ENCODE measurements around the gene ARID3A. TPM values are rescaled to one million over a fixed set of nuclear protein-coding genes. Genes with fewer than 3 reads are reported as not detected.
"Not testable (repeated sequence)": the region's sequence is repeated elsewhere in the genome, so short reads cannot be mapped to it uniquely, and the experiment has no call there.

ARID3A gene
- total RNA-seq, 1 experiment from 2014 or later: 116 TPM

- no peak overlapping the region for H3K4me3 Mint-ChIP-seq
- ATAC-seq: no peak
Observed at GRCh38 chr19:956766-957440, 31.1 kb downstream of the ARID3A start.

GRCh38 chr19:957578-957977 lies 31.7 kb downstream of the ARID3A start:
- POLR2A ChIA-PET, ATAC-seq: not testable (repeated sequence)

More at GRCh38 chr19:956766-957440, 31.1 kb downstream of the ARID3A start:
- no peaks in the 10 kb centered on the region for H3K9me3 Mint-ChIP-seq
- peaks cover 35% of the 10 kb centered on the region for H3K4me1 Mint-ChIP-seq
- DNase-seq (ENCODE audit: low spot score): peak; percentile 45
- POLR2A ChIA-PET: no interaction called here
- H3K36me3 Mint-ChIP-seq: peaks cover 2% of the 10 kb centered on the region; the same call in 1 of the 2 replicates
- CTCF ChIA-PET: interaction anchor here (0.6 to 2.0 kb wide), 9 partner anchors 10 to 314 kb away, joined by 3 to 11 read pairs (median 3); no protein-coding TSS in a partner anchor
- peak overlapping the region; percentile 90 for H3K27ac Mint-ChIP-seq
- no peaks in the 10 kb centered on the region for H3K27me3 Mint-ChIP-seq (ENCODE audit: low read depth)
- peak; percentile 67; the same call in 1 of the 2 replicates for TF ChIP-seq GTF2I (CRISPR knock-in tag; conservative IDR thresholded peaks at IDR 0.05)
- TF ChIP-seq SOX15 (CRISPR knock-in tag; IDR thresholded peaks at IDR 0.05): no peak
- TF ChIP-seq NFE2L1 (CRISPR knock-in tag; IDR thresholded peaks at IDR 0.05): no peak
- TF ChIP-seq ZNF121 (CRISPR knock-in tag; IDR thresholded peaks at IDR 0.05): peak; percentile 31; the same call in 1 of the 2 replicates

DNA sequence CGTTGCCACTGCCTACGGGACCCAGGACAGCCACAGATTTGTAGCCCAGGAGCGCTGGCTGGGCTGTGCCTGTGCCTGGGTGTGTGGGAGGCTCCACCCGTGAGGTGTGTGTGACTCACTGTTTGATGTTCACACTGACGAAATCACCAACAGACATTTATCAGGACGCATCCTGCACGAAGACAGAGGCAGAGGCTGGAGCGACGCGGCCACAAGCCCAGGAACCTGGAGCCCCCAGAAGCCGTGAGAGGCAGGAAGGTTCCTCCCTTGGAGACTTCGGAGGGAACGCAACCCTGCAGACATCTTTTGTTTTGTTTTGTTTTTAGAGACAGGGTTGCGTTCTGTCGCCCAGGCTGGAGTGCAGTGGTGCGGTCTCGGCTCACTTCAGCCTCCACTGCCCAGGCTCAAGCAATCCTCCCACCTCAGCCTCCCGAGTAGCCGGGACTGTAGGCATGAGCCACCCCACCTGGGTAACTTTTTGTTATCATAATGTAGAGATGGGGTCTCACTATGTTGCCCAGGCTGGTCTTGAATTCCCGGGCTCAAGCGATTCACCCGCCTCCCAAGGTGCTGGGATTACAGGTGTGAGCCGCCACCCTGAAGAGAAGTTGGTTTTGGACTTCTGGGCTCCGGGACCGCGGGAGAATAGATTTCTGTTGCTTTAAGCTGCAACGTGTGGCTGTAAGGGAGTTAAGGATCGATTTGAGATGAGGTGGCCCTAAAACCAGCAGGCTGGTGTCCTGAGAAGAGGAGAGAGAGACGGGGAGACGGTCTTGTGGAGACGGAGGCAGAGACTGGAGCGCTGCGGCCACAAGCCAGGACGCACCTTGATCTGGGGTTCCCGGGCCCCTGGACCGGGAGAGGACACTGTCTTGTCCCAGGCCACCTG lies 33.4 kb downstream of the ARID3A start:
- Mint-ChIP-seq H3K4me3 (no peak overlapping the region), H3K36me3 (peaks cover 12% of the 10 kb centered on the region), H3K9me3 (no peaks in the 10 kb centered on the region), H3K27ac (peak overlapping the region; percentile 95), H3K4me1 (peaks cover 31% of the 10 kb centered on the region), H3K27me3 (ENCODE audit: low read depth) (no peaks in the 10 kb centered on the region)
- ChIA-PET POLR2A (no interaction called here), CTCF (interaction anchor here (0.6 to 1.4 kb wide), 17 partner anchors 10 to 121 kb away, joined by 3 to 13 read pairs (median 3); partner anchors contain the start of genes ABCA7, ARHGAP45 and WDR18)
- DNase-seq (ENCODE audit: low spot score) (no peak), ATAC-seq (no peak)
- TF ChIP-seq ZNF425 (CRISPR knock-in tag; conservative IDR thresholded peaks at IDR 0.05) (no peak), GABPB1 (CRISPR knock-in tag; IDR thresholded peaks at IDR 0.05) (peak; percentile 54; the same call in 1 of the 2 replicates), ZNF121 (CRISPR knock-in tag; IDR thresholded peaks at IDR 0.05) (peak; percentile 82)

More at GRCh38 chr19:957578-957977, 31.7 kb downstream of the ARID3A start:
- H3K36me3 Mint-ChIP-seq; H3K9me3 Mint-ChIP-seq; DNase-seq (ENCODE audit: low spot score); H3K4me3 Mint-ChIP-seq; H3K27me3 Mint-ChIP-seq (ENCODE audit: low read depth): not testable (repeated sequence)
- peak overlapping the region; percentile 76 for H3K27ac Mint-ChIP-seq
- CTCF ChIA-PET: interaction anchor here (1.2 to 2.0 kb wide), 3 partner anchors 13 to 287 kb away, joined by 3 to 11 read pairs (median 6); no protein-coding TSS in a partner anchor
- peaks cover 35% of the 10 kb centered on the region for H3K4me1 Mint-ChIP-seq
- peak; percentile 87 for TF ChIP-seq ZNF121 (CRISPR knock-in tag; IDR thresholded peaks at IDR 0.05)

DNA sequence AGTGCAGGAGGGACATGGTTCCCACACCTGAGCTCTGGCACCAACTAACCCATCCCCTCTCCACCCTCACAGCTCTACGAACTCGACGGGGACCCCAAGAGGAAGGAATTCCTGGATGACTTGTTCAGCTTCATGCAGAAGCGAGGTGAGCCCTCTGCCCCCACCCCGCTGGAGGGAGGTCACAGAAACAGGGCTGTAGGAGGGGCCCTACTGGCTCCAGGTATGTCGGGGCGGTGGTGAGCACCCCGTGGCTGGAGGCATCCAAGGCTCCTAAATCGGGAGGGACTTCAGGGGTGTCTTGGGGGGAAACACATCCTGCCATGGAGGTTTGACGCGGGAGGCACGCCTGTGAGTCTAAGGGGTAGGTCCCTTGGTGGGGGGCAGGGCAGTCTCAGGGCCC lies 34.2 kb downstream of the ARID3A start:
- POLR2A ChIA-PET: no interaction called here
- peak; percentile 96; the same call in 1 of the 2 replicates for TF ChIP-seq TEAD1 (CRISPR knock-in tag; IDR thresholded peaks at IDR 0.05)
- TF ChIP-seq HMGXB4 (CRISPR knock-in tag; IDR thresholded peaks at IDR 0.05): no peak
- TF ChIP-seq SMAD4 (CRISPR knock-in tag; IDR thresholded peaks at IDR 0.05): no peak
- TF ChIP-seq, protein P1, sequence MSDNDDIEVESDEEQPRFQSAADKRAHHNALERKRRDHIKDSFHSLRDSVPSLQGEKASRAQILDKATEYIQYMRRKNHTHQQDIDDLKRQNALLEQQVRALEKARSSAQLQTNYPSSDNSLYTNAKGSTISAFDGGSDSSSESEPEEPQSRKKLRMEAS (CRISPR knock-in tag; IDR thresholded peaks at IDR 0.05): 0 out of 2 replicates have a peak, but pooled peaks have one; percentile 21
- peak; percentile 96 for TF ChIP-seq TEAD4 (CRISPR knock-in tag; IDR thresholded peaks at IDR 0.05)
- TF ChIP-seq GTF2I (CRISPR knock-in tag; conservative IDR thresholded peaks at IDR 0.05): peak; percentile 63; the same call in 1 of the 2 replicates
- Mint-ChIP-seq H3K9me3 (peaks cover 1% of the 10 kb centered on the region), H3K4me3 (no peak overlapping the region), H3K36me3 (peaks cover 20% of the 10 kb centered on the region), H3K27me3 (ENCODE audit: low read depth) (no peaks in the 10 kb centered on the region), H3K4me1 (peaks cover 28% of the 10 kb centered on the region), H3K27ac (no peak overlapping the region; the same call in 1 of the 2 replicates)
- CTCF ChIA-PET: interaction anchor here (0.6 to 1.4 kb wide), 16 partner anchors 11 to 122 kb away, joined by 3 to 13 read pairs (median 3); partner anchors contain the start of genes ABCA7, ARHGAP45 and WDR18
- DNase-seq (ENCODE audit: low spot score) (peak; percentile 66), ATAC-seq (peak; percentile 54)

Data from WTC11 (cell line).